HG02885 (cell line): ENCODE data around the gene GDAP2.

Source experiments
- ATAC-seq: cut with Tn5 transposase; IDR thresholded peaks from one replicate; pipeline ENCODE4 v1.9.1; 2021; ENCODE audit warnings: mild to moderate bottlenecking; ENCODE audit not compliant: unreplicated experiment, poor library complexity

GDAP2 gene

DNA sequence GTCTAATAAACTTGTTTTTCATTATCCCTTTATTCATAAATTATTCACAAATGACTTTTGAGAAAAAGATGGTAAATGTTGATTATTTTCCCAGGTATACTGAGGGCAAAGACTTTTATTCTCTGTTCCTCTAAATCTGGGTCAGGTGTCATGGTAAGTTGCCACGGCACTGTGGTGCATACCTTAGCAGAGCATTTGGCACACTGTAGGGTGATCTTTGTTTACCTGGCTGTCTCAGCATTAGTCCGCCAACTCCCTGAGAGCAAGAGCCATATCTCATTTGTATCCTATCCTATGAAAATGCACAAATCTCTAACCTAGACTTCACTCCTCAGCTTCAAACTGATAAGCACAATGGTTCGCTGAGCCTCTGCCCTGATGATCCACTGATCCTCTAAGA, 24.9 kb downstream of the GDAP2 start:
- no peak for ATAC-seq

DNA sequence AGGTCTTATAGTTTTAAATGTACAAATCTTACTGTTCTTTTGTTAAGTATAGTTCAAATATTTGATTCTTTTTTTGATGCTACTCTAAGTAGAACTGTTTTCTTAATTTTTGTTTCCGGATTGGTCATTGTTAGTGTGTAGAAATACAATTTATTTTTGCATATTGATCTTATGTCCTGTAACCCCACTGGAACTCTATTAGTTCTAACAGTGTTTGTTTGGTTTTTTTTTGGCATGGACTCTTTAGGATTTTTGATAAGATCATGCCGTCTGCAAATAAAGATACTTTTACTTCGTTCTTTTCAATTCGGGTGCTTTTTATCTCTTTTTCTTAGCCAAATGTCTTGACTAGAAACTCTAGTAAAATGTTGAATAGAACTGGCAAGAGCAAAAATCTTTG, 26.5 kb downstream of the GDAP2 start:
- ATAC-seq: no peak

DNA sequence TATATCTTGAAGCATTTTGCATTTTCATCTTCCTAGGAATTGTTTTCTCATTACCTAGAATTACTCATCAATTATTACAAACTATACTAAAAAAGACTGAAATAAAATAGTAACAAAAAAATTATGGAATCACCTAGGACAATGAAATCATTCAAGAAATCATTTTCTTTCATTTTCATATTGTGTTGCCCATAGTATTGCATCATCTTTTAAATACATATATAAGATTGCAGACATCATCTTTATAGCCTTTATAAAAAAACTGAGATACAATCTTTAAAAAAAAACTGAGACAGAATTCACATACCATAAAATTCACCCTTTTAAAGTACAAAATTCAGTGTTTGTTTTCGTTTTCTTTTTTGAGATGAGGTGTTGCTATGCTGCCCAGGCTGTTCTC, 29.6 kb downstream of the GDAP2 start:
- no peak for ATAC-seq

- ATAC-seq: no peak
These were observed 31.9 kb downstream of the GDAP2 start for GRCh38 chr1:117897551-117897950.

DNA sequence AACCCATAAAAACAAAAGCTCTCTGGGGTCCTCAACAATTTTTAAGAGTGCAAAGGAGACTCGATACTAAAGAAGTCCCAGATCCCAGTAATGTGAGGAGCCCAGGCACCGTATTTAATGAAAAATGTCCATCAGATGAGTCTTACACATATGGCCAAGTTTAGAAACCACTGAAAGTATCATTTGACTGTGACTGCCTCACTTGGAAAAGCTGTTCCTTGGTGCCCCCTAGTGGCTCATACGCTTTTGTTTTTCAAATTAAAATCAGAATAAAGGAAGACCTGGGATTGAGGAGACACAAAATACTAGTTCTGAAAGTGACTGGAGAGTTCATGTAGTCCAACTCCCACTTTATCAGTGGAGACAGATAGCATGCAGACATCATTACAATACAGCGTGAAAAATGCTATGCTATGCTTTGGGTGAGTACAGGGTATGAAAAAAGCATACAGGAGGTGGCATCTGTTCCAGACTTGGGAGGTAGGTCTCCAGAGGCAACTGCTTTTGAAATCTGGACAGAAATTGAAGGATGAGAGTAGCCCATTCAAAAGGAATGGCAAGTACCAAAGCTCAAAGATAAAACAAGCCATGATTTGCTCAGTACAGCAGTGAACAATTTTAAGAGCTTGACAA, 33.8 kb downstream of the GDAP2 start:
- peak; percentile 94 for ATAC-seq

DNA sequence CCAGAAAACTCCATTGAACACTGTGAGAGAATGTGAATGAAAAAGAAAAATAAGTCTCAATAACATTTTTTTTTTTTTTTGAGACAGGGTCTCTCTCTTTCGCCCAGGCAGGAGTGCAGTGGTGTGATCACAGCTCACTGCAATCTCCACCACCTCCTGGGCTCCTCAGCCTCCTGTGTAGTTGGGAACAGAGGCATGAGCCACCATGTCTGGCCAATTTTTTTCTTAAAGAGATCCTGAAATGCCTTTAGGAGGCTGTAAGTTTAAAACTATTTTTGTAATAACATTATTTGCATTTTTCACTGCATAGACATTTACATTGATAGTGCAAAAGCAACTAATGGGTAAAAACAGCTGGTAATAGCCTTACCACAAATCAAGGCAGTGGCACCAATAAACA, 35.3 kb downstream of the GDAP2 start:
- ATAC-seq: no peak

DNA sequence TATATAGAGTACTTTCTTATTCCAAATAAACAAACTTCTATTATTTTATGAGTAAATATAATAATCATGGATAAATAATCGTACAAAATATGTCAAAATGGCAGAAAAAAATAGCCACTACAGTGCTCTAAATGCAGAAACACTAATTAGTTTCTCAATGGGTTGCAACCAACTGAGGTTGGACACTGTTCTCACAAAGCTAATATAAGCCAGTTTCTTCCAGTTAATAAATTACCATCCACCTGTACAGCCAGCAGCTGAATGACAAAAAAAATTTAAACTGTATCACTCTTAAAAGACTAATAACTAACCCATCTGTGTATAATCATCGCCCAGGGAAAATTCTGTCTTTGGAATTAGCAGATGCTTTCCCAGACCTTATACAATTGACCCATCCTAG, 36.9 kb downstream of the GDAP2 start:
- ATAC-seq: no peak

- ATAC-seq: no peak
These were observed 39.0 kb downstream of the GDAP2 start for GRCh38 chr1:117890452-117890851.

DNA sequence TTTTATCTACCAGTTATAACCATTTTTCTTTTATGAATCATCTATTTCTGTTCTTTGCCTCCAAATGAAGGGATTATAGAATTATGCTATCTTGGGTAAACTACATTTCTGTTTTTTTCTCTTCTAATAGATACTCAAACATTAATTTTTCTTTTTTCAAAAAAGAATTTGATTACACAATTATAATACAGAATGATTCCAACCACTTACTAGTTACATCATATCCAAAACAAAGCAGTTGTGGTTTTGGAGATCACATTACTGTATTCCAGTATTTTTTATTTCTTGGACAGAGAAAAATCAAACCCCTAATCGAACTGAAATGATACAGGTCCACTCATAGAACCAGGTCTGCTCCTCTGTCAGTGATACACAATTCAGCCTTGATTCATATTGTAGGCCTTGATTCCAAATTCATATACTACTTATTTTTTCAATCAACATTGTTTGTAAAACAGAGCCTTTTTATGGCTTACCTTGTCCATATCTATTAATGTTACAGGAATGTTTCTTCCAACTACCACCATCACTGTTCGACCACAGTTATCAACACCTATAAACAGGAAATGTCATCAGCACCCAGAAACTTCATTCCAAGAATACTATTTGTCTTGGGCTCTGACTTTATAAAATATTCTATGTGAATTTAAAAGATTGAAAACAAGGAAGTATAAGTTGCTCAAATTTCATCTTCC, 43.2 kb downstream of the GDAP2 start:
- no peak for ATAC-seq

DNA sequence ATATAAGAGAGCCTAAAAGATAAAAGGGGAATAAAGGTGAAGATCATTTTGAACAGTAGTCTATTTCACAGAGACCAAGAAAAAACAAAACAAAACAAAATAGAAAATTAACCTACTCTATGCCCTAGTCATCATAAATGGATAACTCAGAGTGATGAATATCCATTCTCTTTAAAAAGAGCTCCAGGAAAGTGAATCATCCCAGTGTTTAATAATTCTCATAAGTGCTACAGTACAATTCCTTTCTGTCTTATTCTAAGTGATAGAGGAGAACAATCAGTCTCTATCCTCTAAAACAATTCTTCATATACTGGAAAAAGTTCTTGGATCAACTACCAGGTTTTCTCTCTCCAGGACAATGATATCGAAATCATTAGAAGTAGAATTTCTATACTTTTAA, 45.8 kb downstream of the GDAP2 start:
- no peak for ATAC-seq

- ATAC-seq: no peak
These were observed 50.1 kb downstream of the GDAP2 start for GRCh38 chr1:117879284-117879683.

DNA sequence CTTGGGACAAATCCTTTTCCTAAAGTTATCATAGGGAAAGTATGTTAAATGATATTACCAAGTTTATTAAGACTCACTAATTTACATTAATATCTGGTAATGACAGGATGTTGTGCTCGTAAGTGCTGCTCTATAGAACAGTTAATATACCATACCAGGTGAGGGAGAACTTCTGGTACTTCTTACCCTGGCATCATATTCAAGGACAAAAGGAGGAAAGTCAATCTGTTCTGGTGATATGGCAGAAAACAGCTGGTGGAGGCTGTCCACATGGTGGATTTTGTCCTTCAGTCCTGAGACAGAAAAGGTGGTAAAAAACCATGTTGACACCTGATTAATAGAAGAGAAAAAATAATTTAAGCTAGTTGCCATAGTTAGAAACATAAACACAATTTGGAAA, 51.6 kb downstream of the GDAP2 start:
- no peak for ATAC-seq

DNA sequence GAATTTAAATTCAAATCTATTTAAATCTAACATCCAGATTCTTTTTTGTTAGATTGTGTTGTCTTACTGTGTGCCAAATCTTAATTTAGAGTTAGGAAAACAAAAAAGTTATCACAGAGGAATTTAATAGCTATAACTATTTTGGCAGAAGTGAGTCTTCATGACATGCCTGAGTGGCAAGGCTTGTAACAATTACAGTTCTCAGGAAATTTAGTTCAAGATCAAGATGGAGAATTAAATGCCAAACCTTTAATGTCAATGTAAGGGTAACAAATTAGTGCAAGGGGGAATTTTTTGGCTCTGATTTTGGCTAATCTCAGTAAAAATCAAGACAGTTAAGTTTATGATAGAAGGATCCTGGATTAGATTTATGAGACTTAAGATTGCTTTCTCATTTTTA, 58.4 kb downstream of the GDAP2 start:
- no peak for ATAC-seq

DNA sequence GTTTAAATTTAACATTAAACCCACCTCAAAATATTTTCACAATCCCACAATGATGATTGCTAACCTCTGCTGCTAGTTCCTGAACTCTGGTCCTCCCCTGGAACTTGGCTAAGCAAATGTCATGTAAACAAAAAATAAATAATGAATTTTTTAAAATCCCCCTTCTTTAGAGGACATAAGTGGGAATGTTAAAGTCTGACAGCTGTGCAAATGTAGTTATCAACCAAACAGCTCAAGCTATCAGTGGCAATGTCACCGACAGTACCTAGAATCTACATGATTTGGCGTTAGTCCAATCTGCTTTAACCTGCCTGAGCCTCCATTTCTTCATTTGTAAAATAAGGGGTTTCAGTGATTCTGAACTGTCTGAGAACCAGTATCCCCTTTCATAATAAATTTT, 67.7 kb downstream of the GDAP2 start:
- ATAC-seq: no peak

- no peak for ATAC-seq
These were observed 68.4 kb downstream of the GDAP2 start for GRCh38 chr1:117860896-117861610.

GRCh38 chr1:117859901-117860300, 69.5 kb downstream of the GDAP2 start:
- ATAC-seq: no peak

- ATAC-seq: no peak
These were observed 72.0 kb downstream of the GDAP2 start for GRCh38 chr1:117857418-117857817.

DNA sequence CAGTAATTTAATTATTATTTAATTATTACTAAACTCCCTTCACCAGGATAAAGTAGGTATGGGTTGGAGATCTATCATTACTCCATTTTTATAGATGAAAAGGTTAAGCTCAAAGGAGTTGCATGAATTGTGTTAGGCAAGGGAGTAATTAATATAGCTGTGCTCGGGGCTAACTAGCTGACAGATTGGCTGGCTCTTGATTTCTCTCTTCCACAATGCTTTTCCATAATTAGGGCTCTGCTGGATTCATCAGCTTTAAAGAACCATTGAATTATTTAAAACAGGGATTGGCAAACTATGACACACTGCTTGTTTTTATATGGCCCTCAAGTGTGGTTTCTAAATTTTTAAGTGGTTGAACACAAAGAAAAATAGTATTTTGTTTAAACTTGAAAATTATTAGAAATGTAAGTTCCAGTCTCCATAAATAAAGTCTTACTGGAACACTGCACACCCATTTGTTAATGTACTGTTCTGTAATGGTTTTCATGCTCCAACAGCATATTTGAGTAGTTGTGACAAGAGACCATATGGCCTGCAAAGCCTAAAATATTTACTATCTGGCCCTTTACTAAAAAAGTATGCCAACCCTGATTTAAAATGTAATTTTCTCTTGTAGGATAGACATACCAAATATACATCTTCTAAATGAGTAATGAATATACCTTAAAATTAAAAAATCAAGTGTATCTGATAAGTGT, 76.4 kb downstream of the GDAP2 start:
- ATAC-seq: no peak

DNA sequence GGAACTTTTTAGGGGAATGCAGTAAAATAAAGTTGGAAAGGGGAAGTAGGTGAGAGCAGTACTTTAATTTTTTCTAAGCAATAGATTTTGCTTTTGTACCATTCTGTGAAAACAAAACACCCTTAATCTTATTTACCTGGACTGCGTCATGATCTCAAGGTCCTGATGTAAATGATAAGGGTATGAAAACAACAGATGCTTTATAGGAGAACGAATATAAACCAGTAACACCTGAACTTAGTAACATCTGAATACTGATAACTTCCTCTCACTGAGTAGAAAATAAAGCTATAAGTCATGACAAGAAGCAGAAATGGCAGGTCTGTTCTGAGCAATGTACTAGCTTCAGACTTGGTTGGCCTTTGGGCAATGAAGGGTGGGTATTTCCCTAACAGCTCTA, 77.7 kb downstream of the GDAP2 start:
- ATAC-seq: no peak

GRCh38 chr1:117846674-117847425, 82.6 kb downstream of the GDAP2 start:
- ATAC-seq: no peak
